HG03558 (cell line): Measurements from ENCODE around the gene GCAT.
"Not testable (repeated sequence)": the region's sequence is repeated elsewhere in the genome, so short reads cannot be mapped to it uniquely, and the experiment has no call there.

Source experiments
- ATAC-seq: cut with Tn5 transposase; IDR thresholded peaks from one replicate; pipeline ENCODE4 v1.9.1; 2021; ENCODE audit warnings: moderate number of reproducible peaks; ENCODE audit not compliant: unreplicated experiment; ENCODE audit errors: extremely low read depth

GCAT gene

DNA sequence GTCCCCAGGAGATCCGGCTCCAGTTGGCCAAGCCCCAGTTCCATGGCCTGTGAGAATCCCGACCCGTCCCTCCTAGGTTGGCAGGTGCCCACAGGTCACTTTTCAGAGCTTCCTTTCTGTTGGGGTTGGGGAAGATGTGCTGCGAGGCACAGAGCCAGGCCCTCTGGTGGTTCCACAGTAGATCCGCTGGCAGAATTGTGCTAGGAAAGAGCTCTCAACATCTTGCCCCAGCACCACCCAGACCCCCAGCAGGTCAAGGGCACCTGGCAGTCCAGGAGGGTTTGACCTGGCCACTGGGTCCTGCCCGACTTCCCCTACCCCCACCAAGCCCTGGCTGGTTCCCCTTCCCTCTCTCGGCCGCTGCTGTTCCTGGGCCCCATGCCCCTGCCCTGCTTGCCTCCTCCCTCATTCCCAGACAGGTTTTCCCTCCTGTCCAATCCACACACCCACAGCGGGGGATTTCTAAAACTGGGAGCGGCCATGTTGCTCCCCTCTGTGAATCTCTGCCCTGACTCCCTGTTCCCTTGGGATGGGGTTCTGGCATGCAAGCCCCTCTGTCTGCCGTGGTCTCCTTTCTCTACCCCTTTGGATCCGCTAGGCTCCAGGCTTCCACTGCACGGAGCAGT lies 26.2 kb upstream of the GCAT start:
- ATAC-seq: no peak

- no peak for ATAC-seq
Measured at GRCh38 chr22:37782340-37783168, 25.2 kb upstream of the GCAT start.

DNA sequence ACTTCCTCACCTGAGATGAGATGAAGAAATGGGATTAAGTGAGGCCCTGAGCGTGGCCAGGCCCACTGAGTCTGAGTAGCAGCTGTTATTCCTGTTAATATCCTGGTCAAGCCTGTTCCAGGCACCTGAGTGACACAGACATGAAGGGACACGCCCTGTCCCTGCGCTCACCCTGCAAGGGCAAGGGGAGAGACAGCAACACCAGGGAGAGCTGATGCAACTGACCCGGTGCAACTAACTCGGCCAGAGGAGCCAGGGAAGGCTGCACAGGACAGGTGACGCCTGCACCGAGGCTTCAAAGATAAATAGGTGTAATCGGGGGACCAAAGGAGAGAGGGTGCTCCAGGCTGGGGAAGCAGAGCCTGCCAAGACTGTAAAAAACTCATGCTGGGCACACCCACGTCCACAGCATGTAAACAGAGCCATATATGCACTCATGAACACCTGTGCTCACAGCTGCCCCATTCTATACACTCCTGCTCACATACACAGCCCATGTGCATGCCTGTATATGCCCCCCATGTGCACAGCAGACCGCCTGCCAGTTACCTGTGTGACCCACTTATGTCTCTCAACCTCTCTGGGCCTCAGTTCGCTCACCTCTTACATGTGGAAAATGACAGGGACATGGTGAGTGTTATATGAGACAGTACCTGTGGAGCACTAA lies 22.8 kb upstream of the GCAT start:
- no peak for ATAC-seq

GRCh38 chr22:37790234-37790633 lies 17.5 kb upstream of the GCAT start:
- ATAC-seq: no peak

DNA sequence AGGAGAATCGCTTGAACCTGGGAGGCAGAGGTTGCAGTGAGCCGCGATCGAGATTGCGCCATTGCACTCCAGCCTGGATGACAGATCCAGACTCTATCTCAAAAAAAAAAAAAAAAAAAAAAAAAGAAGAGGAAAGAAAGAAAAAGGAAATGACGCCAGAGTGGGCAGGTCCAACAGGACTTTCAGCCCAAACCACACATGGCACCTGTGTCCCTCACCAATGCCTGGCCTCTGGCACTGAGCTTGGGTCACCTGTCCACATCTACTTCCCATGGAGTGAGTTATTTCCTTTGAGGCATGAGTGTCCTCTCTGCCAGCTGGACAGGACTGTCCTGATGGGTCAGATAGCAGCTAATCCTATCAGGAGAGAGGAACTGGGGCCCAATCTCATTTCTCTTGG lies 15.2 kb upstream of the GCAT start:
- ATAC-seq: no peak

- no peak for ATAC-seq
Measured at GRCh38 chr22:37794376-37794775, 13.4 kb upstream of the GCAT start.

DNA sequence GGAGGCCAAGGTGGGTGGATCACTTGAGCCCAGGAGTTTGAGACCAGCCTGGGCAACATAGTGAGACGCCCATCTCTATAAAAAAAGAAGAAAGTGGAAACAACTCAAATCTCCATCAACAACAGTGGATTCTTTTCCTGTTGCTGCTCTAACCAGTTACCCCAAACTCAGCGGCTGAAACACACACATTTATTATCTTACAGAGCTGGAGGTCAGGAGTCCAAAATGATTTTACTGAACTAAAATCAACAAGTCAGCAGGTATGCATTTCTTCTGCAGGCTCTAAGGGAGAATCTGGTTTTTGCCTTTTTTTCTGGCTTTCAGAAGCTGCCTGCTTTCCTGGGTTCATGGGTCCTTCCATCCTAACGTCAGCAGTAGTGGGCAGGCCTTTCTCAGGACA lies 11.7 kb upstream of the GCAT start:
- ATAC-seq: no peak

DNA sequence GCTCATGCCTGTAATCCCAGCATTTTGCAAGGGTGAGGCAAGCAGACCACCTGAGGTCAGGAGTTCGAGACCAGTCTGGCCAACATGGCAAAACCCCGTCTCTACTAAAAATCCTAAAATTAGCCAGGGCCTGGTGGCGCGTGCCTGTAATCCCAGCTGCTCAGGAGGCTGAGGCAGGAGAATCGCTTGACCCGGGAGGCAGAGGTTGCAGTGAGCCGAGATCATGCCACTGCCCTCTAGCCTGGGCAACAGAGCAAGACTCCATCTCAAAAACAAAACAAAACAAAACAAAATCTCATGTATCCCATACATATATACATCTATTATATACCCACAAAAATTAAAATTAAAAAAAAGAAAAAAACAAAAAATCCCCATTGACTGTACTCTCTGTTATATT lies 10.5 kb upstream of the GCAT start:
- ATAC-seq: not testable (repeated sequence)

DNA sequence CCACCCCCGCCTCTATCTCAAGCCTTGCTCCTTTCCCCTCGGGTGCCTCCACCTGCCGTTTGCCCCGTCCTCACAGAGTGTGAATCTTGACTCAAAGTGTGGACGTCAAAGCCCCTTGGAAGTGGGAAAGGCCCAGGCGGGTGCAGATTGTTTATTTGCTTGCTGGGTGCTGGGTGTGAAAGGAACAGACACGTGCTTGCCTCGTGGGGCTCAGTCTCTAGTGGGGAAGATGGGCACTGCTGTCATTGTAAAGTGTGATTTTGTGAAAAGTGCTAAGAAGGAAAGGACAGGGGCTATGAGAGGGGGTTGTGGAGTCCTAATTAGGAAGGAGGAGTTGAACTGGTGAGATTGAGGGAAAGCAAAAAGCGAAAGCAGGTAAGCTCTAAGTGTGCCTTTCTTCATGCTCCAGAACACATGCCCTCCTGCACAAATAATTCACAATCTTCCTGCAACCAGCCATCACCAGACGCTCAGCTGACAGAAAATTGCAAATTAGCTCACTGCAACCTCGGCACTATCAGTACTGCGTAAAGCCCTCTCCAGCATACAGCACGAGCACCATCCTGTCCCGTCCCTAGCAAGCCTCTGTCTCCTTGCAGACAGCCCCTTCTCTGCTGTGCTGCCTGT lies 9.7 kb upstream of the GCAT start:
- no peak for ATAC-seq

DNA sequence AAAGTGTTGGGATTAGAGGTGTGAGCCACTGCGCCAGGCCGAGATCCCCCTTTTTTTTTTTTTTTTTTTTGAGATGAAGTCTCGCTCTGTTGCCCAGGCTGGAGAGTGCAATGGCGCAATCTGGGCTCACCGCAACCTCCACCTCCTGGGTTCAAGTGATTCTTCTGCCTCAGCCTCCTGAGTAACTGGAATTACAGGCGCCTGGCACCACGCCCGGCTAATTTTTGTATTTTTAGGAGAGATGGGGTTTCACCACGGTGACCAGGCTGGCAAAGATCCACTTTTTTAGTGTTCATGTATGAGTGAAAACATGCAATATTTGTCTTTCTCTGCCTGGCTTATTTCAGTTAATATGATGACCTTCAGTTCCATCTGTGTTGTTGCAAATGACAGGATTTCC lies 7.8 kb upstream of the GCAT start:
- not testable (repeated sequence) for ATAC-seq

- no peak for ATAC-seq
Measured at GRCh38 chr22:37801946-37802309, 5.8 kb upstream of the GCAT start.

GRCh38 chr22:37802310-37803194 lies 5.2 kb upstream of the GCAT start:
- no peak for ATAC-seq

DNA sequence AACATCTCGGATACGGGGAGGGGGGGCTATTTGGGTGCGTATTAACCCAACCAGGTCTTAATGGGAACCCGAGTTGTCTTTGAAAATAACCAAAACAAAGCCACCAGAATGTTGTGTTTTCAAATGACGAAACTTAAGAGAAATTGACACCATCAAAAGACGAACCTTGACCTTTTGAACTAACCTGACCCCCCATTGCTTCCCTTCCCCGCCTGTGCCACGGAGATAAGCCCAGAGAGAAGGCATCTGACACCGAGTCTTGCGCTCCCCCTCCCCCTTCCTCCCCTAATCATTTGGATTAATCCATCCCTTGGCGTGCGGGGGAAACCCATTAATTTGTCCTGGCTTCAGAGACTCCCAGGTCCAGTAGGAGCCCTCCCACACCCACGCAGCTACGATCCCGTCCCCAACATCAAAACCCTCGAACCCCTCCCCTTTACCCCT lies 4.5 kb upstream of the GCAT start:
- no peak for ATAC-seq

- ATAC-seq: no peak
Measured at GRCh38 chr22:37803639-37804351, 3.9 kb upstream of the GCAT start.

GRCh38 chr22:37804352-37804880 lies 3.3 kb upstream of the GCAT start:
- no peak for ATAC-seq

DNA sequence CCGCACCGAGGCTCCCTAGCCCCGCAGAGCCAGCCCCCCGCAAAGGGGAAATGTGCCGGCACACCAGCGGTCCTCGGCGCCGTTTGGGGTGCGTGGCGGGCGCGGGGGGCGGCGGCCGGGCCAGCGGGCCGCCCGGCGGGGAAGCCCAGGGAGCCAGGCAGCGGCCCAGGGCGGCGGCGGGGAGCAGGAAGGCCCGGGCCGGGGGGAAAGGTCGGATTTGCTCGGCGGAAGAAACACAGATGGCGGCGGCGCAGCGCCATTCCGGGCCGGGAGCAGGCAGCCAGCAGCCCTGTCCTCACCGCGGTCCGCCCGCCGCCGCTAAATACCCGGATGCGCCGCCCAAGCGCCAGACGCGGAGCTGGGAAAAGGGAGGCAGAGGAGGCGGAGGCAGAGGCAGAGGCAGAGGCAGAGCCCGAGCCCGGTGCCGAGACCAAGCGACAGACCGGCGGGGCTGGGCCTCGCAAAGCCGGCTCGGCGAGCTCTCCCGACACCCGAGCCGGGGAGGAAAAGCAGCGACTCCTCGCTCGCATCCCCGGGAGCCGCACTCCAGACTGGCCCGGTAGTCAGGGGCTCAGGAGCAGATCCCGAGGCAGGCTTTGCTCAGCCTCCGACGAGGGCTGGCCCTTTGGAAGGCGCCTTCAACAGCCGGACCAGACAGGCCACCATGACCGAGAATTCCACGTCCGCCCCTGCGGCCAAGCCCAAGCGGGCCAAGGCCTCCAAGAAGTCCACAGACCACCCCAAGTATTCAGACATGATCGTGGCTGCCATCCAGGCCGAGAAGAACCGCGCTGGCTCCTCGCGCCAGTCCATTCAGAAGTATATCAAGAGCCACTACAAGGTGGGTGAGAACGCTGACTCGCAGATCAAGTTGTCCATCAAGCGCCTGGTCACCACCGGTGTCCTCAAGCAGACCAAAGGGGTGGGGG lies 2.6 kb upstream of the GCAT start:
- ATAC-seq: no peak

- ATAC-seq: no peak
Measured at GRCh38 chr22:37805810-37806277, 1.9 kb upstream of the GCAT start.
